Spinal cord (tissue), 10 donors: Measurements from ENCODE around the gene SPDYA. TPM values are rescaled to one million over a fixed set of nuclear protein-coding genes. Genes with fewer than 3 reads are reported as not detected.

Experiments
- DNase-seq, 6 donors: peaks; one replicate each; pipeline versions ENCODE4 v3.0.0 to v3.0.0-alpha.2; 2013 to 2015; ENCODE audit warnings: low spot score in 6 of 6, low read depth in 4 of 6
- H3K27ac ChIP-seq: one replicate; pipeline ENCODE4 v1.5.1; 2013; ENCODE audit warnings: low read depth, low read length, control low read depth
- H3K27me3 ChIP-seq: one replicate; pipeline ENCODE4 v1.6.1; 2013; ENCODE audit warnings: low read length; ENCODE audit not compliant: control insufficient read depth, insufficient read depth
- H3K36me3 ChIP-seq: one replicate; pipeline ENCODE4 v1.6.1; 2013; ENCODE audit warnings: low read length; ENCODE audit not compliant: control insufficient read depth, insufficient read depth
- H3K4me1 ChIP-seq: one replicate; pipeline ENCODE4 v1.6.1; 2013; ENCODE audit warnings: low read length; ENCODE audit not compliant: control insufficient read depth, insufficient read depth
- H3K4me3 ChIP-seq: one replicate; pipeline ENCODE4 v1.5.1; 2013; ENCODE audit warnings: low read depth, low read length, control low read depth
- H3K9me3 ChIP-seq: one replicate; pipeline ENCODE4 v1.6.1; 2013; ENCODE audit warnings: low read length; ENCODE audit not compliant: control insufficient read depth, insufficient read depth
- WGBS: methylation state at CpG from one replicate; pipeline ENCODE4 v1.1.5; 2013; ENCODE audit warnings: missing lambda C conversion rate; ENCODE audit not compliant: insufficient coverage; 5-methylcytosine and 5-hydroxymethylcytosine counted together
- polyA plus RNA-seq, 2 donors: library from polyadenylated mRNA; unstranded; fragments of 120-200 nt; gene quantifications; one replicate each; pipeline ENCODE4 v1.2.1, GENCODE V29; 2013; ENCODE audit not compliant: insufficient read length in 2 of 2
- total RNA-seq, 2 donors: library from RNA; depleted of rRNA in 1 of 2; stranded (reverse); fragments of 120-200 nt in 1 of 2; fragments of >200 nt in 1 of 2; gene quantifications; one replicate each; pipeline versions ENCODE4 v1.2.3 to v1.2.4, GENCODE V29; 2013 to 2014
- donor health status: healthy.

Gene SPDYA
- total and polyA plus RNA-seq, 4 donors: 1.4 to 3.7 (median 1.9) TPM

DNA sequence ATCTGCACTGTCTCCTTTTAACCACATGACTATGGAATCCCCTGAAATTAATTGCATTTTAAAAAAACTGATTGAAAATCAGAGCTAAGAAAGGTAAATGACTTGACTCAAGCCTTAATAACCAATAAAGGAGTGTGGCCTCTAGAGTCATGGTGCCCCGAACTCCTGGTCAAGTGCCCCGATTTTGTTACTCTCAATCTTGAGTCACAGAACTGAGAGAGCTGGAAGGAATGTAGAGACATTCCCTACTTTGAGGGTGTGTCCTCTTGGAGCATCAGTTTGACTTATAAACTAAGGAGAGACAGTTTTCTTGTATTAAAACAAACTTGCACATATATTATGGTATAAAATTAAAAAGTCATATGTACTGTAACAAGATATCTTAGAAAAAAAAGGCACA lies 86.3 kb downstream of the SPDYA start:
- H3K4me3 ChIP-seq: no peak overlapping the region

DNA sequence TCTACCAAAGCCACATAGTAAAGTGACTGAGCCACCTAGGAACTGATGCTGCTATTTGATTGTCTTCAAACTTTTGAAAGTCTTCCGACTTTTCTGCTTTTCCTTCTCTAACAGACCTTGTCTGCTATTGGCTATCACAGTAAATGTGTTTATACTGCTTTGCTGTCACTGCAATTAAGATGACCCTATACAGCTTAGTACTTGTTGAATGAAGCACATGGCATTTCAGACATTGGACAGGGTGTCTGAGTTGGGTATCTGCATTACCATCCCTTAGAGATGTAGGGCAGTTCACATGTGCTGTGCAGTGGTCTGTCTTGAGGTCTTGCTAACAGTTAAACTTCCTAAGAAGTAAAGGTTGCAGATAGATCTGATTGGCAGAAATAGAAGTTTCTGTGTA lies 87.4 kb downstream of the SPDYA start:
- H3K27ac ChIP-seq: no peak overlapping the region
- H3K4me1 ChIP-seq: peaks cover 6% of the 10 kb centered on the region
- WGBS: no CpG with 5 or more reads among the region's 1 CpG
- no peaks in the 10 kb centered on the region for H3K36me3 ChIP-seq
- H3K4me3 ChIP-seq: no peak overlapping the region
- H3K9me3 ChIP-seq: no peaks in the 10 kb centered on the region
- DNase-seq: no peak
- H3K27me3 ChIP-seq: no peaks in the 10 kb centered on the region

More for the DNA sequence above, 86.3 kb downstream of the SPDYA start:
- Histone ChIP-seq H3K9me3 (no peaks in the 10 kb centered on the region), H3K36me3 (no peaks in the 10 kb centered on the region), H3K4me1 (peaks cover 6% of the 10 kb centered on the region), H3K27me3 (no peaks in the 10 kb centered on the region), H3K27ac (no peak overlapping the region)
- DNase-seq: no peak
- WGBS: no CpG with 5 or more reads among the region's 2 CpGs

Other genes starting within 250 kb of the SPDYA start
- gene PPP1CB, start 59.0 kb upstream of the SPDYA start, total RNA-seq: 100 to 1,000 TPM; 161 to 324 TPM
- gene PPP1CB, start 59.0 kb upstream of the SPDYA start, polyA plus RNA-seq: 100 to 1,000 TPM; 149 to 196 TPM
- 10 to 100 TPM; 16.9 to 22.3 TPM for gene TRMT61B, start 59.5 kb downstream of the SPDYA start, total RNA-seq
- gene TRMT61B, start 59.5 kb downstream of the SPDYA start, polyA plus RNA-seq: 10 to 100 TPM; 23.5 to 24.5 TPM
- 10 to 100 TPM; 39.0 to 42.7 TPM for gene WDR43, start 83.8 kb downstream of the SPDYA start, total RNA-seq
- gene WDR43, start 83.8 kb downstream of the SPDYA start, polyA plus RNA-seq: 10 to 100 TPM; 19.7 to 19.9 TPM
- gene TOGARAM2, start 170.5 kb downstream of the SPDYA start, total RNA-seq: 1 to 10 TPM; 1.3 to 7.9 TPM
- gene TOGARAM2, start 170.5 kb downstream of the SPDYA start, polyA plus RNA-seq: 10 to 100 TPM in 1 of 2 donors, 1 to 10 TPM in 1; 9.0 to 10.6 TPM